Ureter (tissue), 1 donor: ENCODE data around the gene LIPT1. TPM values are rescaled to one million over a fixed set of nuclear protein-coding genes. Genes with fewer than 3 reads are reported as not detected.
A peak's percentile ranks its signal among the peaks of the same experiment; 100 is the strongest.
"Not testable (repeated sequence)": the region's sequence is repeated elsewhere in the genome, so short reads cannot be mapped to it uniquely, and the experiment has no call there.

Experiments
- DNase-seq: peaks from one replicate; pipeline ENCODE4 v3.0.0-alpha.2; 2020; ENCODE audit warnings: low spot score
- total RNA-seq: library from RNA; stranded (reverse); gene quantifications from one replicate; pipeline ENCODE4 v1.2.4, GENCODE V29; 2023
- donor health status: DM: yes; HTN: yes; CAD: no.

Gene LIPT1
- total RNA-seq, 1 donor from 2014 or later: 14.8 TPM

DNA sequence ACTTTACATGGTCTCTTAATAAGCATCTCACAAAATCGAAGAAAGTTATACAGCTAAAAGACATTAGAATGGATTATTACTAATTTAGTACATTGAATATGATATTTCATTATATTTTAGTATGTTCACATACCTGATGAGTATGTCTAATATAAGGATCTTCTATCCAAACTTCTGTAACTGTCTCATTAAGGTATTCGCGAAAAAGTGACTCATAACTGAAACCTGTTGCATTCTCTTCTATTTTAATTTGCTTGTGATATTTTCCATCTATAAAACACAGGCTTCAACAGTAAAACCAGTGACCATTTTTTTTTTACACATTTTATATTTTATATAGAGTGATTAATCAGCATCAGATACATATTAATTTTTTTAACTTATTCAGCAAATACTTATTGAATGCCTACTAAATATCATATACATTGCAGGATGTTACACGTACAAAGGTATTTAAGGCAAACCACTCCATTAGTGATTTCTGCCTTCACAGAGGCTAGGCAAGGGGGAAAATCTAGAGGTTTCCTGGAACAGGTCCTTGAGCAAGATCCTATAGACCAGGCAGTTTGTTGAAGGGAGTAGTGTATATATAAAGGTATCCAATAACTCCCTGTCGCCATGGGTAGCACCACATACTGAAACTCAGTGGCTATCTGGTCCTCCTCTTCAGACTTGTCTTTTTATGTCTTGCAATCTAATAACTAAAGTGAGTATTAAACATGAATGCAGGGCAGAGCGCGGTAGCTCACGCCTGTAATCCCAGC is 16.8 kb downstream of the LIPT1 start:
- no peak for DNase-seq

- peak; percentile 95 for DNase-seq
These were observed 26.2 kb downstream of the LIPT1 start, which contains the start of the genes MITD1 and MRPL30 for GRCh38 chr2:99180755-99181623. TSS of gene MITD1 (minus strand) at chr2:99181058. CDS start at chr2:99180981, 77 bp downstream. TSS of gene MRPL30 (plus strand) at chr2:99181184. CDS start at chr2:99186204, 5,020 bp downstream.

DNA sequence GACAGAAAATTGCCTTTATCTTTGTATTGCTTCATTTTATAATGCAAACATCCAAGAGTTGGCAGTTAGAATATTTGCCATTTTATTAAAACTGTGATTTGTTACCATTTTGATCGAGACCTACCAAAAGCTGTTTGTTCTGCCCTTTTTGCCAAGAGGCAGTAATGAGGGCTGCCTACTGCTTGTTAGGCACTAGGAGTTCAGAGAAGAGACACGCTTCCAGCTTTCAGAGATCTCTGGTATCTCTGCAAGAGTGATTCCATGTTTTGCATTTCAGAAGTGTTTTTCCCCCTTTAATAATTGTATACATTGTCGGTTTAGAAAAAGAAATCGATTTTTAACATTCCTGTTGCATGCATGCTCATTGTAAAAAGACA is 26.8 kb downstream of the LIPT1 start:
- no peak for DNase-seq

DNA sequence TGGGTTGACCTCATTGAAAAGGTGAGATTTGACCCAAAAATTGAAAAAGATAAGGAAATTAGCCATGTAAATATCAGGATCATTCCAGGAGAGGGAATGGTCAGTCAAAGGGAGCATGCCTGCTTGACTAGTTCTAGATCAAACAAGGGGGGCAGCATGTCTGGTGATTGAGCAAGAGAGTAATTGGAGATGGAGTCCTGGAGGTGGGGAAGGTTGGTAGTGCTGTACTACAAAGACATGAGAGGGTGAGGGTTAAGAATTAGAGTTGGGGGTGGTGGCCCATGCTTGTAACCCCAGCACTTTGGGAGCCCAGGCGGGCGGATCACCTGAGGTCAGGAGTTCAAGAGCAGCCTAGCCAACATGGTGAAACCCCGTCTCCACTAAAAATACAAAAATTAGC is 28.3 kb downstream of the LIPT1 start:
- no peak for DNase-seq

- no peak for DNase-seq
These were observed 30.0 kb downstream of the LIPT1 start for GRCh38 chr2:99184811-99185210.

DNA sequence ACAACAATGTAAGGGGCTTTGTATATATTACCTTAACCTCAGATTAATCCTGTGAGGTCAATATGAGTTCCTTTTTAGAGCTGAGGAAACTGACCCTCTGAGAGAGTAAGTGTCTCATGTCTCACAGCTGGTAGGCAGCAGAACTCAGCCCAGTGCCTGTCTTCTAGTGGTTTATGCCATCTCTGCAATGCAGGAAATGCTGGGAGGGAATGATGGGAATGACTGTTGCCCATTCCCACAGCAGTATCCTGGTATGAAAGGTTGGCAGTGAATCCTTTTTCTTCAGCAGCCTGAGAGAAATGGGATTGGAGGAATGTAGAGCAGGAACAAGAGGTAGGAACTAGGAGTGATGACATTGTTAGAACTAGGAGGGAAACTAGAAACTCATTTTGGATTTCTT is 32.2 kb downstream of the LIPT1 start:
- no peak for DNase-seq

DNA sequence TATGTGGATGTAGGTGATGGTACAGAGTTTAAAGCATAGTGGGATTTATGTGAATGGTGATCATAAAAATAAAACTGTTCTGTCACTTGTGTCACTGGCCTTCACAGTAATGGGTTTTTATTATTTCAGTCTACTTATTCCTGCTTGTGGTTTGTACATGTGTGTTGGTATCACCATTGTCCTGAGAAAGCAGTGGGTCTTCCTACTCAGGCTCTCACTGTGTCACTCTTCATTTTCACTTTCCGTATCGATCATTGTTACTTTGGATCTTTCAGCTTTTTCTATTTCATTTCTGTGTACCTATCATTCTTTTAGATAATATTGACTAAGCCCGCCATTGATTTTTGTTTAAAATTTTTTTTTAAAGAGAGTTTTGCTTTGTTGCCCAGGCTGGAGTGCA is 33.6 kb downstream of the LIPT1 start:
- no peak for DNase-seq

GRCh38 chr2:99190548-99190947 is 35.8 kb downstream of the LIPT1 start:
- no peak for DNase-seq

DNA sequence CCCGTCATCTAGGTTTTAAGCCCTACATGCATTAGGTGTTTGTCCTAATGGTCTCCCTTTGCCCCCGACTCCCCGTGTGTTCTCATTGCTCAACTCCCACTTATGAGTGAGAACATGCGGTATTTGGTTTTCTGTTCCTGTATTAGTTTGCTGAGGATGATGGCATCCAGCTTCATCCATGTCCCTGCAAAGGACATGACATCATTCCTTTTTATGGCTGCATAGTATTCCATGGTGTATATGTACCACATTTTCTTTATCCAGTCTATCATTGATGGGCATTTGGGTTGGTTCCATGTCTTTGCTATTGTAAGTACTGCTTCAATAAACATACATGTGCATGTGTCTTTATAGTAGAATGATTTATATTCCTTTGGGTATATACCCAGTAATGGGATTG is 37.6 kb downstream of the LIPT1 start:
- DNase-seq: not testable (repeated sequence)

- DNase-seq: peak; percentile 50
These were observed 43.5 kb downstream of the LIPT1 start for GRCh38 chr2:99198103-99198841.

GRCh38 chr2:99200076-99200800 is 45.5 kb downstream of the LIPT1 start:
- DNase-seq: no peak

DNA sequence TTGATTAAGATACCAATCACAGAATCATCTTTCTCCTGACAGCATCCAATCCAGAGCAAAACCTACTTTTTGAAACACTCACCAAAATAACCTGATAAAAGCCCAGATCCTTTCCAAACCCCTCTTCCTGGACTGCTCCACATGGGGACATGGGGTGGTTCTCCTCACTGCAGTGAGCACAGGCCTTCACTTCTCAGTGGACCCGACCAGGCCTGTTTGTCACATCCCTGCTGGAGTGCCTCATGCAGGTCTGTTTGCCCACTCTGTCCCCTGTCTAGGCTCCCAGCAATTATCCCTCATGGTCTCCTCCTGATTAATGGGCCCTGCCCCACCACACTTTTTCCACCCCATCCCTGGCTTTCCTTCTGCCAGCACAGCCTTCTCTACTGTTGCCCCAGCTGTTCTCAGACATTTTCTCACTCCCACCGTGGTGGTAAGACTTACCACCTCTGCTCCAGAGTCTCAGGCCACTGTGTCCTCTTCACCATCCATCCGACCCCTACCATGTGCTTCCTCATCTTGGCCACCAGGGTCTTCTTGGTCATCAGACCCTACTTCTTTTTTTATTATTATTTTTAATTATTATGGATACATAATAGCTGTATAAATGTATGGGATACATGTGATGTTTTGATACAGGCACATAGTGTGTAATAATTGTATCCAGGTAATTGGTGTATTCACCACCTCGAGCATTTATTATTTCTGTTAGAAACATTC is 47.4 kb downstream of the LIPT1 start:
- no peak for DNase-seq

- no peak for DNase-seq
These were observed 50.7 kb downstream of the LIPT1 start for GRCh38 chr2:99205491-99205890.

Other genes with a start within 250 kb of the LIPT1 start
- 25.5 TPM for gene CRACDL, start 218.7 kb upstream of the LIPT1 start, total RNA-seq
- 4.9 TPM for gene C2orf15, start 13.3 kb upstream of the LIPT1 start, total RNA-seq
- 19.9 TPM for gene TSGA10, start within 50 bp of the LIPT1 start, total RNA-seq
- gene MITD1, start 26.1 kb downstream of the LIPT1 start, total RNA-seq: 27.0 TPM
- 33.8 TPM for gene MRPL30, start 26.2 kb downstream of the LIPT1 start, total RNA-seq
- not detected for gene LYG2, start 100.7 kb downstream of the LIPT1 start, total RNA-seq
- 0.39 TPM for gene LYG1, start 146.2 kb downstream of the LIPT1 start, total RNA-seq
- gene TXNDC9, start 181.4 kb downstream of the LIPT1 start, total RNA-seq: 30.2 TPM
- 51.5 TPM for gene EIF5B, start 182.4 kb downstream of the LIPT1 start, total RNA-seq